ENCODE results near the gene PPP1R3G. TPM values are rescaled to one million over a fixed set of nuclear protein-coding genes. Genes with fewer than 3 reads are reported as not detected.

The PPP1R3G gene
- total RNA-seq, 1 experiment from 2014 or later = not detected

DNA sequence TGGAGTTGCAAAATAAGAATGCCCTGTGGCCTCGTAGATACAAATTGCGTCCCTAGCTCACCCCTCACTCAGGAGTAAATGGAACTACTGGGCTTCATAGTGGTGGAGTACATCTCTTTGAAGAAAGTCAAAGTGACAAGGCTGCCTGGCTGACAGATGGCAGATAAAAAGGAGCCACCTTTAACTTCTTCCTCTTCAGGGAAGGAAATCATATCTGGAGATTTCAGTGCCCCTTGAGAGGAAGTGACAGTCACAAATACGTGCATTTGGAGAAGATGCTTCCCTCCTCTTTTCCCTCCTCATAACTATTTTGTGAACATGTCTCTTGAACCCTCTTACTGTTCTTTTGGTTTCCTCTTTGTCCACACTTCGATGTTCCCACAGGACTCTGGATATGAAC is 43.2 kb downstream of the PPP1R3G start:
- no peaks in the 10 kb centered on the region for H3K27me3 Mint-ChIP-seq (ENCODE audit: low read depth)
- no peaks in the 10 kb centered on the region for H3K79me1 ChIP-seq (ENCODE audit: insufficient read depth, low read depth, low read length, poor library complexity, severe bottlenecking)
- H3K27me3 ChIP-seq (ENCODE audit: insufficient read depth, low read length) = no peaks in the 10 kb centered on the region
- no peak overlapping the region for H2AFZ ChIP-seq (ENCODE audit: low read length)
- H2BK5ac ChIP-seq (ENCODE audit: insufficient read length, low read length) = no peak overlapping the region
- DNase-seq = no peak
- no peaks in the 10 kb centered on the region for H4K20me1 ChIP-seq (ENCODE audit: control insufficient read depth, insufficient read depth, insufficient read length)
- no peak overlapping the region for H2AK5ac ChIP-seq (ENCODE audit: insufficient read length, low read length)
- no peak overlapping the region; a peak in 1 of 7 replicates for H3K27ac Mint-ChIP-seq
- H3K4me1 ChIP-seq (ENCODE audit: insufficient read depth, low read length) = peaks cover 9% of the 10 kb centered on the region; the same call in 1 of the 2 replicates
- H3K4me3 Mint-ChIP-seq = no peak overlapping the region
- no peak overlapping the region for H2BK120ac ChIP-seq (ENCODE audit: low read depth, low read length, poor library complexity, severe bottlenecking)
- no peak overlapping the region for H2BK20ac ChIP-seq (ENCODE audit: low read depth, low read length, poor library complexity, severe bottlenecking)
- no peaks in the 10 kb centered on the region for H3K9me3 Mint-ChIP-seq
- no peak overlapping the region for H2BK15ac ChIP-seq (ENCODE audit: low read depth, low read length)
- H3K4me2 ChIP-seq (ENCODE audit: insufficient read depth, insufficient read length, low read length) = no peak overlapping the region
- no peak overlapping the region for H4K5ac ChIP-seq (ENCODE audit: insufficient read length, low read depth, low read length)
- H3K56ac ChIP-seq (ENCODE audit: insufficient read length, low read depth, low read length) = no peak overlapping the region
- TF ChIP-seq, protein P1, sequence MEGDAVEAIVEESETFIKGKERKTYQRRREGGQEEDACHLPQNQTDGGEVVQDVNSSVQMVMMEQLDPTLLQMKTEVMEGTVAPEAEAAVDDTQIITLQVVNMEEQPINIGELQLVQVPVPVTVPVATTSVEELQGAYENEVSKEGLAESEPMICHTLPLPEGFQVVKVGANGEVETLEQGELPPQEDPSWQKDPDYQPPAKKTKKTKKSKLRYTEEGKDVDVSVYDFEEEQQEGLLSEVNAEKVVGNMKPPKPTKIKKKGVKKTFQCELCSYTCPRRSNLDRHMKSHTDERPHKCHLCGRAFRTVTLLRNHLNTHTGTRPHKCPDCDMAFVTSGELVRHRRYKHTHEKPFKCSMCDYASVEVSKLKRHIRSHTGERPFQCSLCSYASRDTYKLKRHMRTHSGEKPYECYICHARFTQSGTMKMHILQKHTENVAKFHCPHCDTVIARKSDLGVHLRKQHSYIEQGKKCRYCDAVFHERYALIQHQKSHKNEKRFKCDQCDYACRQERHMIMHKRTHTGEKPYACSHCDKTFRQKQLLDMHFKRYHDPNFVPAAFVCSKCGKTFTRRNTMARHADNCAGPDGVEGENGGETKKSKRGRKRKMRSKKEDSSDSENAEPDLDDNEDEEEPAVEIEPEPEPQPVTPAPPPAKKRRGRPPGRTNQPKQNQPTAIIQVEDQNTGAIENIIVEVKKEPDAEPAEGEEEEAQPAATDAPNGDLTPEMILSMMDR (conservative IDR thresholded peaks at IDR 0.05) = no peak
- H3K9me3 ChIP-seq (ENCODE audit: control insufficient read depth, low read depth, low read length) = no peaks in the 10 kb centered on the region
- H3K36me3 Mint-ChIP-seq (ENCODE audit: insufficient read depth in 1 of 3, low read depth in 3 of 3) = peaks cover 0 to 2% (median 0%) of the 10 kb centered on the region in 3 experiments; a peak in 2 of 7 replicates
- H2BK12ac ChIP-seq (ENCODE audit: insufficient read length, low read depth, low read length) = no peak overlapping the region
- H4K8ac ChIP-seq (replicated peaks; ENCODE audit: insufficient read length, low read depth, low read length) = no peak overlapping the region
- WGBS (ENCODE audit: extremely low coverage, insufficient read length, low lambda C conversion rate) = no CpG with 5 or more reads among the region's 4 CpGs
- H3K23ac ChIP-seq (ENCODE audit: insufficient read length, low read depth, low read length) = no peak overlapping the region
- no peaks in the 10 kb centered on the region for H3K23me2 ChIP-seq (ENCODE audit: insufficient read length, low read depth, low read length, poor library complexity, severe bottlenecking)
- H3K27ac ChIP-seq (ENCODE audit: insufficient read length, low read depth, low read length) = no peak overlapping the region
- no peak overlapping the region for H3K14ac ChIP-seq (ENCODE audit: insufficient read depth, low read length)
- no peak overlapping the region for H3K18ac ChIP-seq (ENCODE audit: insufficient read length, low read depth, low read length)
- H3K4ac ChIP-seq (ENCODE audit: low read depth, low read length) = no peak overlapping the region
- no peaks in the 10 kb centered on the region for H3K79me2 ChIP-seq (ENCODE audit: insufficient read depth, low read length)
- H3K9ac ChIP-seq (ENCODE audit: extremely low read depth, insufficient read length, low read length) = no peak overlapping the region
- no peak overlapping the region for H3T11ph ChIP-seq (ENCODE audit: low read length)
- H3K4me1 Mint-ChIP-seq = peaks cover 43 to 44% of the 10 kb centered on the region in 2 experiments
- no peak overlapping the region for H4K91ac ChIP-seq (ENCODE audit: insufficient read length, low read depth, low read length)
